Fibroblast of the aortic adventitia (primary cell): ENCODE measurements around the gene GSTT4. TPM values are rescaled to one million over a fixed set of nuclear protein-coding genes. Genes with fewer than 3 reads are reported as not detected.
"Not testable (repeated sequence)": the region's sequence is repeated elsewhere in the genome, so short reads cannot be mapped to it uniquely, and the experiment has no call there.

Experiments used
- DNase-seq: peaks from one replicate; pipeline ENCODE4 v3.0.0-alpha.2; 2010; ENCODE audit warnings: low read depth
- H3K4me3 ChIP-seq: 2 replicates; pipeline ENCODE4 v1.5.1; 2011; ENCODE audit warnings: low read depth, mild to moderate bottlenecking, control low read depth, low read length, moderate library complexity
- total RNA-seq: library from RNA; depleted of rRNA; stranded (reverse); fragments of >200 nt; gene quantifications from 2 replicates; pipeline ENCODE4 v1.2.3, GENCODE V29; 2012; ENCODE audit warnings: low replicate concordance
- TF ChIP-seq, protein P1 (sequence below): IDR thresholded peaks from 2 replicates; pipeline ENCODE4 v1.5.1; 2011; ENCODE audit warnings: mild to moderate bottlenecking, low read length, control low read depth, inconsistent platforms; ENCODE audit not compliant: insufficient read depth

GSTT4 gene
- total RNA-seq, 1 donor = not detected

DNA sequence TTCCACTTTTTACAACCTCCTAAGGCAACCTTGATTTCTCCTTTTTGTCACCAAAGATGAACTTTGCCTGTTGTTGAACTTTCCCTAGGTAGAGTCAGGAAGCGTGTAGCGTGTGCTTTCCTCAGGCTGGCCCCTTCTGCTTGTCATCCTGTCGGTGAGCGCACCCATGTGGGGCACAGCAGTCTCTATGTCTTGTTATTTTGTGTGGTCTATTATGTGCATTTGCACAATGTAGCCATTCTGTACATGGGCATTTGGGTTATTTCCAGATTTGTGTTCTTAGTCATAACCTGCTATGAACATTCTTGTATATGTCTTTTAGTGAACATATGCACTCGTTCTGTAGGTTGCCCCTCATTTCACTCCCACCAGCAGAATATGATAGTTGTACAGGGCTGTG is 40.8 kb upstream of the GSTT4 start:
- DNase-seq = no peak
- TF ChIP-seq, protein P1, sequence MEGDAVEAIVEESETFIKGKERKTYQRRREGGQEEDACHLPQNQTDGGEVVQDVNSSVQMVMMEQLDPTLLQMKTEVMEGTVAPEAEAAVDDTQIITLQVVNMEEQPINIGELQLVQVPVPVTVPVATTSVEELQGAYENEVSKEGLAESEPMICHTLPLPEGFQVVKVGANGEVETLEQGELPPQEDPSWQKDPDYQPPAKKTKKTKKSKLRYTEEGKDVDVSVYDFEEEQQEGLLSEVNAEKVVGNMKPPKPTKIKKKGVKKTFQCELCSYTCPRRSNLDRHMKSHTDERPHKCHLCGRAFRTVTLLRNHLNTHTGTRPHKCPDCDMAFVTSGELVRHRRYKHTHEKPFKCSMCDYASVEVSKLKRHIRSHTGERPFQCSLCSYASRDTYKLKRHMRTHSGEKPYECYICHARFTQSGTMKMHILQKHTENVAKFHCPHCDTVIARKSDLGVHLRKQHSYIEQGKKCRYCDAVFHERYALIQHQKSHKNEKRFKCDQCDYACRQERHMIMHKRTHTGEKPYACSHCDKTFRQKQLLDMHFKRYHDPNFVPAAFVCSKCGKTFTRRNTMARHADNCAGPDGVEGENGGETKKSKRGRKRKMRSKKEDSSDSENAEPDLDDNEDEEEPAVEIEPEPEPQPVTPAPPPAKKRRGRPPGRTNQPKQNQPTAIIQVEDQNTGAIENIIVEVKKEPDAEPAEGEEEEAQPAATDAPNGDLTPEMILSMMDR = no peak
- H3K4me3 ChIP-seq = no peak overlapping the region

DNA sequence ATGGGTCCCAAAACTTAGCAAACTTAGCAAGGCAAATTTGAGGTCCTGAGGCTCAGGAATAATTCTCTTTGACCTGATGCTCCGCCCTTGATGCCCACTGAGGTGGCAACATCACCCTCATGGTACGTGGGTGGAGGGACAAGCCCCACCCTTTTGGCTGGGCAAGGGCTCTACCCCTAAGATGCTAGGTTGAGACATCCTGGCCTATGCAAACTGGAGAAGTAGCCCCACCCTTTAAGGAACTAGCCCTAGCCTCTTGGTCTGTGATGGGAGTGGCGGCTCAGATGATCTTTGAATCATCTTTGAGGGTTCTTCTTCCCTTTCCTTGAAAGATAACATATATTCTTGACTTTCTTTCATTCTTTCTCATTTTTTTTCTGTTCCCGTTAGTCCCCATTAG is 38.7 kb upstream of the GSTT4 start:
- H3K4me3 ChIP-seq = no peak overlapping the region
- TF ChIP-seq, protein P1 = no peak
- no peak for DNase-seq

DNA sequence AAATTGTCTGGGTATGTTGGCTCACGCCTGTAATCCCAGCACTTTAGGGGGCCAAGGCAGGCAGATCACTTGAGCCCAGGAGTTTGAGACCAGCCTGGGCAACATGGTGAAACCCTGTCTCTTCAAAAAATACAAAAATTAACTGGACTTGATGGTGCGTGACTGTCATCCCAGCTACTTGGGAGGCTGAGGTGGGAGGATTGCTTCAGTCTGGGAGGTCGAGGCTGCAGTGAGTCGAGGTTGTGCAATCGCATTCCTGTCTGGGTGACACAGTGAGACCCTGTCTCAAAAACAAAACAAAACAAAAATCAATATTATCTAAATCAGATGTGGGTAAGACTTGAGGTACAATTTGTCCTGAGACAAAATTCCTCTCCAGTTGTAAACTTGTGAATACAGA is 38.2 kb upstream of the GSTT4 start:
- not testable (repeated sequence) for H3K4me3 ChIP-seq, DNase-seq

DNA sequence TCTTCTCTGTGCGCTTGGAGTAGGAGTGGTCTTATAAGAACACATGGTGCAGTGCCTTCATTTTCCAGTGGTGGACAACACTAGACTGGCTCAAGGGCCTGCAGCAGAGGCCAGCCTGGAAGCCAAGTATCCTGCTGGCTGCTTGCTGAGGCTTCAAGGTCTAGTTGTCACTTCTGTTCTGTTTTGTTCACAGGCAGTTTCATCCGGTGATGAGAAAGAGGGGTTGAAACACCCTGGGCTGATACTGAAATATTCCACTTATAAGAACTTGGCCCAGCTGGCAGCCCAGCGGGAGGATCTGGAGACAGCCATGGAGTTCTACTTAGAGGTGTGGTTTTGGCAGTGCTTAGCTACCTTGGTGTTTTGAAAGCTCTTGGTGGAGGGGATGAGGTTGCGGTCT is 35.7 kb upstream of the GSTT4 start:
- TF ChIP-seq, protein P1 = no peak
- no peak overlapping the region for H3K4me3 ChIP-seq
- no peak for DNase-seq

DNA sequence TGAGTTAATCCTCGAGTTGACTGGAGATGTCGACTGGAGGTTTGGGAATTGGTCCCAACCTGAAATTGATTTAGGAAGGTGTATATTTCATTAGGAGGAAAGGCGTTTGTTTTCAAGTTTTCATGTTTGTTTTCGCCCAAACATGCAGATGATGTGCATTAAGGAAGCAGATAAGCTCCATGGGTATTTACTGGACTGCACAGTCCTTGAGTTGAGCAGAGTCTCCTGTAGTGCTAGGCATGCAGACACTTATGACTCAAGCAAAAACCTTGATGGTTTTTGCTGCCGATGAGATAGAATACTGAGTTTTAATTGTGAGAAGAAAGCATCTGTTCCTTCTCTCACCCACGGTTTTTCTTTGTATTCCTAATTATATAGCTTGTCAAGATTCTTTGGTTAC is 33.8 kb upstream of the GSTT4 start:
- DNase-seq = no peak
- no peak overlapping the region for H3K4me3 ChIP-seq
- TF ChIP-seq, protein P1 = no peak

DNA sequence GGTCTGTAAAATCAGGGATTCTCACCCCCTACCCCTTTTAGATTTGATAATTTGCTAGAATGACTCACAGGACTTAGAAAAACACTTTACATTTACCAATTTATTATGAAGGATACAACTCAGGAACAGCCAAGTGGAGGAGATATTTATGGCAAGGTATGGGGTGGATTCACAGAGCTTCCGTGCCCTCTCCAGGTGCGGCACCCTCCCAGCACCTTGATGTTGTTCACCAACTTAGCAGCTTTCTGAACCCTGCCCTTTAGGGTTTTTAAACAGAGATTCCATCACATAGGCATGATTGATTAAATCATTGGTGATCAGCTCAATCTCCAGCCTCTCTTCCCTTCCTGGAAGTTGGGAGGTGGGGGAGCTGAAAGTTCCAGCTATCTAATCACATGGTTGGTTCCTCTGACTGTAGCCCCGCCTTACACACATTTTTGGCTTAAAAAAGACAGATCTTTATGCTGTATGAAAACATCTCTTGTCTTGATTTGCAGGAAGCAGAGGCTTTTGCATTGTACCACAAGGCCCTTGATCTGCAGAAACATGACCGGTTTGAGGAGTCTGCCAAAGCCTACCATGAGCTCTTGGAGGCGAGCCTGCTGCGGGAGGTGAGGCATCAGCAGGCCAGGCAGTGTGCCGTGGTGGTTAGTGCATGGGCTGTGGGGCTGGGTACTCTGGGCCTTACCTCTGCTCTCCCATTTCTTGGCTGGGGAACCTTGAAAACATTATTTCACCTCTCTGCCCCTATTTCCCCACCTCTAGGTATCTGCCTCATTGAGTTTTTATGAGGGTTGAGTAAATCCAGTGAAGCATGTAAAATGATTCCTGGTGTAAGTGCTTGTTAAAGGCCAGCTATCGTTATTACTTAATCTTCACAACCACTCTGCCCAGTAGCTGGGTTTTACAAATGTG is 32.9 kb upstream of the GSTT4 start:
- H3K4me3 ChIP-seq = no peak overlapping the region
- no peak for DNase-seq
- TF ChIP-seq, protein P1 = no peak

DNA sequence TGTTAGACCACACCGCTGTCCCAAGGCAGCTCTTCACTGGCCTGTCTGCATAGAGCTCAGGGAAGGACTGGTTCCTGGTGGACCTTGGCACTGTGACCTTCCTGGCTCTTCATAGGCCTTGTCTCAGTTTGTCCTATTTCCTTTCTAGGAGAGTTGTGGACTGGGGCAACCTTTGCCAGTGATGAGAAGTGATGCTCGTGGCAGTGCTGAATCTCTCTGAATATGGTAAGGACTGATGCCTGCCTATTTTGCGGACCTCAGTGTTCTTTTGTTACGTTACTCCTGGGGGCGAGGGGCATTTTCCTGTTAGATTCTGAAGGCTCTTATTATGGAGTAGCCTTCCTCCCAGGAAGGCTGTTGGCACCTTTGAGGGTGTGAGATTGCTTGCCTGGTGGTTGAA is 30.0 kb upstream of the GSTT4 start:
- TF ChIP-seq, protein P1 = no peak
- DNase-seq = no peak
- H3K4me3 ChIP-seq = no peak overlapping the region
